HG02943 (cell line): ENCODE measurements around the gene KRT37.
"Not testable (repeated sequence)": the region's sequence is repeated elsewhere in the genome, so short reads cannot be mapped to it uniquely, and the experiment has no call there.

Source experiments
- ATAC-seq: cut with Tn5 transposase; IDR thresholded peaks from one replicate; pipeline ENCODE4 v1.9.1; 2021; ENCODE audit warnings: mild to moderate bottlenecking, low read depth, moderate library complexity; ENCODE audit not compliant: unreplicated experiment

The KRT37 gene

GRCh38 chr17:41381943-41382342 lies 42.4 kb downstream of the KRT37 start, which contains the start of gene KRT34:
Gene KRT34, minus strand, starts transcription at chr17:41382306. Its CDS starts 60 bp downstream, at chr17:41382246.
- not testable (repeated sequence) for ATAC-seq

GRCh38 chr17:41380091-41380490 lies 44.3 kb downstream of the KRT37 start:
- not testable (repeated sequence) for ATAC-seq

- no peak for ATAC-seq
These were observed 46.8 kb downstream of the KRT37 start for GRCh38 chr17:41377546-41377945.
